K562 (cell line): ENCODE data around the gene EMILIN3.

Source experiments
- CHD2 ChIP-seq: IDR thresholded peaks from 2 replicates; pipeline ENCODE4 v1.6.1; 2011; ENCODE audit warnings: low read depth, low read length
- ESRRA ChIP-seq: fragments of 450-650 bp; IDR thresholded peaks from 2 replicates; pipeline ENCODE4 v1.6.1; 2014; ENCODE audit warnings: low read depth, mild to moderate bottlenecking, moderate library complexity, borderline replicate concordance
- ETS1 ChIP-seq: conservative IDR thresholded peaks from 2 replicates; pipeline ENCODE4 v1.6.1; 2011; ENCODE audit warnings: low read depth, mild to moderate bottlenecking, low read length; ENCODE audit not compliant: control insufficient read depth
- NRF1 ChIP-seq, 2 experiments: fragments of 450-650 bp; IDR thresholded peaks in 1 of 2; conservative IDR thresholded peaks in 1 of 2; 2 replicates each; pipeline ENCODE4 v1.6.1; 2014; ENCODE audit warnings: mild to moderate bottlenecking in 2 of 2
- PCBP2 ChIP-seq: fragments of 200-400 bp; formaldehyde crosslinking; IDR thresholded peaks from 2 replicates; pipeline ENCODE4 v1.6.1; 2018; ENCODE audit warnings: low read length, low read depth, mild to moderate bottlenecking, moderate library complexity; ENCODE audit not compliant: poor library complexity, severe bottlenecking
- POLR2AphosphoS5 ChIP-seq: IDR thresholded peaks from 2 replicates; pipeline ENCODE4 v1.6.1; 2011; ENCODE audit warnings: mild to moderate bottlenecking, low read depth, low read length, moderate library complexity; ENCODE audit not compliant: control insufficient read depth, insufficient read depth
- RFX5 ChIP-seq: IDR thresholded peaks from 2 replicates; pipeline ENCODE4 v1.6.1; 2011; ENCODE audit warnings: low read depth, mild to moderate bottlenecking, improper control_type of control experiment, low read length
- USF2 ChIP-seq: sonication (generic); formaldehyde crosslinking; IDR thresholded peaks from 2 replicates; pipeline ENCODE4 v1.5.0; 2020; ENCODE audit warnings: missing genetic modification reagents
- ZKSCAN3 ChIP-seq: fragments of 250-450 bp; sonication (Bioruptor Pico); IDR thresholded peaks from 2 replicates; pipeline ENCODE4 v1.4.0; 2020
- ZNF274 ChIP-seq: IDR thresholded peaks from 2 replicates; pipeline ENCODE4 v1.6.1; 2011; ENCODE audit warnings: low read depth, mild to moderate bottlenecking, low read length, moderate library complexity, borderline replicate concordance
- ZNF311 ChIP-seq: fragments of 250-450 bp; sonication (Bioruptor Pico); IDR thresholded peaks from 2 replicates; pipeline ENCODE4 v1.4.0; 2020; ENCODE audit warnings: mild to moderate bottlenecking, moderate library complexity

GRCh38 chr20:41327178-41327577, 39.4 kb downstream of the EMILIN3 start:
- TF ChIP-seq ZNF274 (no peak), ETS1 (no peak), RFX5 (no peak), USF2 (no peak), PCBP2 (no peak), ESRRA (no peak), ZKSCAN3 (CRISPR knock-in tag) (no peak), NRF1 (conservative IDR thresholded peaks at IDR 0.05 in 1 of 2, IDR thresholded peaks at IDR 0.05 in 1 of 2) (no peak), POLR2AphosphoS5 (no peak), ZNF311 (CRISPR knock-in tag) (no peak), CHD2 (no peak)
